HG02884 (cell line): ENCODE results near the gene ADAMTS2.
"Not testable (repeated sequence)": the region's sequence is repeated elsewhere in the genome, so short reads cannot be mapped to it uniquely, and the experiment has no call there.

ENCODE experiments used
- ATAC-seq: cut with Tn5 transposase; IDR thresholded peaks from one replicate; pipeline ENCODE4 v1.9.1; 2021; ENCODE audit warnings: mild to moderate bottlenecking, moderate library complexity; ENCODE audit not compliant: unreplicated experiment

ADAMTS2 gene

DNA sequence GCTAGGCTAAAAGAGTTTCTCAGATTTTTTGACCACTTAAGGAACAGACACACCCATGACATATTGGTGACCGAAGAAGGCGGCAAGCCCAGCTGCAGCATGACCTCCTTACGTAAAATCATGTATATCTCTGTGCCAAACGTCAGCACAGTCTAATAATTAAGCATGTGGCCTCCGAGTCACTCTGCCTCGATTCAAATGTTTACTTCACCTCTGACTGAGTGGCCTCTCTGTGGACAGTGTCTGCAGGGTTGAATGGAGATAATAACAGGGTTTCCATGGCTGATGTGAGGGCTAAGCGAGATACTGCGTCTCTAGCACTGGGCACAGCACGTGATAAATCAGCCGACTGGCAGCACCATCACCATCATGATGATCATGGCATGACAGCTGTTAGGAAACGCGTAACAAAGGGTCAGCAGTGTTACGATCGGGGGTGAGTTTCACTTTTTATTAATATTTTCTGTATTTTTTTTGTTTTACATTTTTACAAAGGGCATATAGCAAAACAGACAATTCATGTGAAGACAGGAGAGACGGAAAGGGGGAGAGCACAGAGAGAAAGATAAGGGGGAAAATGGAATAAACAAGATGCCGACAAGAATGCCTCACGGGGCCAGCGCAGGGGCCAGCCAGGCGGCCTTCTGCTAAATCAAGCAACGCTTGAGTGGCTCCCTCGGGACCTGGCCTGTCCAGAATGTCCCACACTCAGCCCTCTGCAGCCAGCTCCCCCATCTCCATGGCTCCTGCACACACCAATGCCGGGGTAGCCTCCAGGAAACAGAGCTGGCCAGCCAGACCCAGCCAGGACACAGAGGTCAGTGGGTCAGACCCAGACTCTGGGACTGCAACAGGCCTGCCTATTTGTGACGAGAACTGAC lies 60.3 kb downstream of the ADAMTS2 start:
- no peak for ATAC-seq

DNA sequence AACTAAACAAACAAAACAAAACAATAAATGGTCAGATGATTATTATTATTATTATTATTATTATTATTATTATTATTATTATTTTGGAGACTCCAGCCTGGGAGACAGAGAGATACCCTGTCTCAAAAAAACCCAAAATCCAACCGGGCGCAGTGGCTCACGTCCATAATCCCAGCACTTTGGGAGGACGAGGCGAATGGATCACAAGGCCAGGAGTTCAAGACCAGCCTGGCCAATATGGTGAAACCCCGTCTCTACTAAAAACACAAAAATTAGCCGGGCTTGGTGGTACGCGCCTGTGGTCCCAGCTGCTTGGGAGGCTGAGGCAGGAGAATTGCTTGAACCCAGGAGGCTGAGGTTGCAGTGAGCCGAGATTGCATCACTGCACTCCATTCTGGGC lies 61.4 kb downstream of the ADAMTS2 start:
- ATAC-seq, result not testable (repeated sequence)

DNA sequence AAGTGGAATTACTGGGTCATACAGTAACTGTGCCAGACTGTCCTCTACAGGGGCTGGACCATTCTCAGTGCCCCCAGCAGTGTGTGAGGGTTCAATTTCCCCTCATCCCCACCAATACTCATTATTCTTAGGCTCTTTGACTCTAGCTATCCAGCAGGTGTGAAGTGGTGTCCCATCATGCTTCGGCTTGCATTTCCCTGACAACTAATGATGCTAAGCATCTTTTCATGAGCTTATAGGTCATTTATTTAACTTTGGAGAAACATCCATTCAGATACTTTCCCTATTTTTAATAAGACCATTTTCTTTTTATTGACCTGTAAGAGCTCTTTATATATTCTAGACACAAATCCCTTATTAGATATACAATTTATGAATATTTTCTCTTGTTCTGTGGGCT lies 63.6 kb downstream of the ADAMTS2 start:
- no peak for ATAC-seq

DNA sequence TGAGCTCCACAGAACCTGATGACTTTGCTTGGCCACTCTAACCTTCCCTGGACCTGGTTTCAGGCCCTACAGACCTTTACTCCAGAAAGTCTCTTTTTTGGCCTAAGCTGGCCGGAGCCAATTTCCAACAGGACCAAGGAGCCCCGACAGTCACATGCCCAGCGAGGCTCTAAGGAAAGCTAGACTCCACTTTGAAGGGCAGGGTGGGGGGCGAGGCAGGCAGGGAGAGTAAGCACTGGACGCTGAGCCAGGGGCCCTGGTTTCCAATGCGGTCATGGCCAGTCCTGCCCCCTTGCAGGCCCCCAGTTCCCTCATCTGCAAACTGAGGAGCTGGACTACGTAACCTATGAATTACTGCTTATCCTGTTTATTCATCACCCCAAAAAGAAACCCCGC lies 65.2 kb downstream of the ADAMTS2 start:
- ATAC-seq, result no peak

DNA sequence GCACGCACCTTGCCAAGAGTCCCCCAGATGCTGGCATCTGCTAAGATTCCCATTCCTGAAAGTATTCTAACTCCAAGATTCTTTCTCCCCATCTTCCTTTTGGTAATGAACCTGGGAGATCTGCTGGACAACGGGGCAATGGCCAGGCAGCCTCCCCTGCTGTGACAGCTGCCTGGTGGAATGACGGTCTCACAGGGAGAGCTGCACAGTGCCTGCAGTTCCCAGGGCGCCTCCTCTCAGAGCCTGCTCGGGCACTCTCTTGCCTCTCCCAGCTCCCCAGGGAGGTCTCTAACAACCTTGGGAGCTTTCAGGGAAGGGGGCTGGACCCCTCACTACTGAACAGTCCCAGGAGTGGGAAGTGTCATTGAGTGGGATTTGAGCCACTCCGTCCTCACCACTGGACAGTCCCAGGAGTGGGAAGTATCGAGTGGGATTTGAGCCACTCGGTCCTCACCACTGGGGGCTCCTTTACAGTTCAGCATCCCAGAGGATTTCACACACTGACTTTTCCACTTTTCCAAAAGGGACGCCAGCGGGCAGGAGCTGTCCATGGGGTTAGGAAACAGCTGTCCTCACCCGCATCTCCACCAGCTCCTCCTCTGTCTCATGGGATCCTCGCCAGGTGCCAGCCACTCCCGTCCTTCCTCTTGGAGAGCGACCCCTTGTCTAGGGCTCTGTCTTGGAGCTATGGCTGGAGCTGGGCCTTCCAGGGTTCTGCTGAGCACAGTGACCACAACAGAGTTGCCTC lies 65.7 kb downstream of the ADAMTS2 start:
- ATAC-seq, result no peak

DNA sequence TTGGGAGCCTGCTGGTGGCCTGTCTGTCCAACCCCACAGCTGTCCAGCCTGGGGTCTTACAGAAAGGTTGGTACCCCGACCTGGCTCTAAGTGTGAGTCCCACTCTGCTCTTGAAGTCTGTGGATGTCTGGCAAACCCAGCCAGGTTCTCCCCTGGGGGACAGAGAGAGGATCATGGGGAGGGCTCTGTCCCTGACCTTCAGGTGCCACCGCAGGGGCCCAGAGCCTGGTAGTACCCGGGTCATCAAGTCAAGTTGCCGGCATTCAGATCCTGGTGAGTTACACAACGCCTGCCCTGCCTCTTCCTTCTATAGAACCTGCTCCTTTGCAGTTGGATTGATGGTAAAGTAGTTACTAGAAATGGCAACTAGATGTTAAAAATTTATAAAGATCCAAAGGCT lies 66.7 kb downstream of the ADAMTS2 start:
- ATAC-seq, result no peak

DNA sequence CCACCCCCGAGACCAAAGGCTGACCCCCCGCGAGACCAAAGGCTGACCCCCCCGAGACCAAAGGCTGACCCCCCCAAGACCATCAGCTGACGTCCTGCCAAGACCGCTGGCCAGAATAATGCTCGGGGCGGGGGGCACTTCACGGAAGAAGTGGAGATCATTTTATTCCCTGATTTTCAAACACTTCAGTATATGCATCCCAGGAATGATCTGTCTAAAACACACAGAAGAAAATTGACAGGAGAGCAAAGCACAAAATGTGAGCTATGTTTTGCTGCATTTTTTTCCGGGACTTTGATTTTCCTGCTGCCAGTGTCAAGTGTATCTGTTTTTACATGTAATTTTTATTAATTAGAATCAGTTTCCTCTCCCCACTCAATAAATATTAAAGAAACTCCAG lies 67.1 kb downstream of the ADAMTS2 start:
- ATAC-seq, result no peak

DNA sequence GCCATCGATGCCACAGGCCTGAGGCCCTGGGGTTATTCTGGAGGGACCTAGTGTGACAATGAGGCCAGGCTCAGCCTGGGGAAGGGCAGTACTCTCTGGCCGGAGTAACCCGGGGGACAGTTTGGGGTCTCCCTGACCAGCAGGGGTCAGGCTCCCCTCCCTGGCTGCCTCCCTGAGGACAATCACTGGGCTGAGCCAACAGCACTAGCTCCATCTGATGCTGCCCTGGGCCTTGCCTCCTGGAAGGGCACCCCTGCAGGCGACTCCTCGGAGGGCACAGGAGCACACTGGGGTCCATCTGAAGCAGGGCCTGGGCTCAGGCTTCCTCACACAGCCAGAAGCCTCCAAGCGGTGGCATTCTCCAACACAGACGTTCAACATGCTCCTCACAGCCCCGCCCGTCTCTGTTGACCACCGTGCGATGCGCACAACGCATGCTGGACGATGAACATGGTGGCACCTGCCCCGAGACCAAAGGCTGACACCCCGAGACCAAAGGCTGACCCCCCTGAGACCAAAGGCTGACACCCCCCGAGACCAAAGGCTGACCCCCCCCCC lies 68.3 kb downstream of the ADAMTS2 start:
- ATAC-seq, result no peak

DNA sequence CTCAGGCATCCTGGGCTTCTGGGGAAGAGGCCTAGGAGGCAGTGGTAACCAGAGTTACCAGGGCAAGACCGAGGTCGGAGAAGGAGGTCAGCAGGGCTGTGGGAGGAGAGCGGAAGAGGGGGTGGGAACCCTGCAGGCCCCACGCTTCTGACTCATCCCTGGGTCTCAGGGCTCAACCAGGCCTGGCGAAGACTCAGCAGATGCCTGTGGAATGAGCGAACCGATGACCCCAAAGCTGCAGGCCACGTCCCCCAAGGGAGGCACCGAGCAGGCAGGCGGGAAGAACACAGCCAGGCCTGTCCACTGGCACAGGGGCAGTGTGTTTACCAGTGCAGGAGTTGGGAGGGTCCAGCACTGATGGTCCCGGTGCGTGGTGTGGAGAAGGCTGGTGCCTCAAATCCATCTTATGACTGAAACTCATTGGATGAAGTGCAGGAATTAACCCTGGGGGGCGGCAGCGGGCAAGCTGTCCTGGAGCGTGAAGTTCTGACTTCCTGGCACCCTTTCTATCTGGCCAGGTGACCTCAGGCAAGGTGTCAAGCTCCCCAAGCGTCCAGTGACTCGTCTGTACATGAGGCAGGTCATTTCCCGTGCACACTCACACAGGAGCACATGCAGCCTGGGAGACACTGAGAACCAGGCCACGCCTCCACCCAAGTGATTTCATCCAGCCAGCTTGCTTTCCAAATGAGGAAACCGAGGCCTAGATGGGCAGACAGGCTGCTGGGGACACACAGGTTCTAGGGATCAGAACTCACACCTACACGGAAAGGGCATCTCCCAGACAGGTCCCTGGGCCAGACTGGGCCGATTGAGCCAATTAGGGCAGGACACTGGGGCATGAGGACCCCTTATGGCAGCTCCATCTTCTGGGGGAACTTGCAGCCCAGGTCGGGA lies 69.1 kb downstream of the ADAMTS2 start:
- no peak for ATAC-seq

DNA sequence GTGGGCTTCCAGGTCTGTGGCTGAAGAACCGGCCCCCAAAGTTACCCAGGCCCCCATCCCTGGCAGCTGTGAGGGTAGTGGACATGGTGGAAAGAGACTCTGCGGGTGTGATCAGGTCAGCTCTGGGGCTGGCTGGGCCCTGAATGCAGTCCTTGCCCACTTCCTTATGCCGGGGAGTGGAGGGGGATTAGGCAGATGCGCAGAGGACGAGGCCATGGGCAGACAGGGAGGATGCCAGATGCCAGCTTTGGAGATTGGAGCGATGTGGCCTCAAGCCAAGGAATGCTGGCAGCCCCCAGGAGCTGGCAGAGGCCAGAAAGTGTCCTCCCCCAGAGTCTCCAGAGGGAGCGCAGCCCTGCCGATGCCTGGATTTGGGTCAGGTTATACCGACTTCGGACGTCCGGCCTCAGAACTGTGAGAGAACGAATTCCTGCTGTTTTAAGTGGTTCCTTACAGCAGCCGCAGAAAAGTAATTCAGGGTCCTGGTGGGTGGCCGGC lies 69.8 kb downstream of the ADAMTS2 start:
- no peak for ATAC-seq

DNA sequence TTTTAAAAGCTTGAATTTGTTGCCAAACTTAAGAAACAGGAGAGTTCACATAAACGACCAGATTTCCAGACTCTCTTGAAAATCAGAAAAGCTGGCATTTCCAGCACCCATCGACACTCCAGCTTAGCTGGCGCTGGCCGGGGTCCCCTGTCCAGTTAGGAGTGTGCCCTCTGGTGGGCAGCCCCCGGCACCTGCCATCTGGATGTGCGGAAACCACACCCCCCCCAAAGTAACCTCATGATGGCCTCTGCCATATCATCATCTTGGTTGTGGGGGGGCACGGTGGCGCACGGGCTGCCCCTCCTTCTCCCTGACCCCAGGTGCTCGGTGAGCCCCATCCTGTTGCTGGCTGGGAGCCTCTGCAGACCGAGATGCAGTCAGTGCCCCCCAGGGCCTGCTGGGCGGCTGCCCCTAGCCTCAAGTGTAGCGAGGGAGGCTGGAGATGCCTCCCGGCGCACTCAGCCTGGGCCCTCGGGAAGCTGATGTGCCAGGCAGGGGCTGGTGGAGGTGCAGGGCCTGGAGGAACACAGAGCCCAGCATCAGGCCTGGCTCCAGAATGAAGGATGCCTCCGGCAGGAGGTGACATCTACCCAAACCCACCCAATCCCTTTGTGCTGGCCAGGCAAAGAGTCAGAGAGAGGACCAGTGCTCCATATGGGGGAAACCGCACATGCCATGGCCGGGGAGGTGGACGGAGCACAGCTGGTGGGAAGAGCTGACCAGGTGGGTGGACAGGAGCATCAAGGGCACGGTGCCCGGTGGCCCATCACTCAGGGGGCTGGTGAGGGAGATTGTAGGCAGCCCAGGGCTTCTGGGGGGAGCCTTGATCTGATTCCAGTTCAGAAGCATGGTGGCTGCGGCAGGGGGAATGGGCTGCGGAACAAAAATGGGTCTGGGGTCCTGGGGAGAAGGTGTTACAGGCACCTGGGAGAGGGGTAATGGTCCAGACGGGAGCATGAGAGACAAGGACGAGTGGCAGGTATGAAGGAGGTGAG lies 70.6 kb downstream of the ADAMTS2 start:
- no peak for ATAC-seq

DNA sequence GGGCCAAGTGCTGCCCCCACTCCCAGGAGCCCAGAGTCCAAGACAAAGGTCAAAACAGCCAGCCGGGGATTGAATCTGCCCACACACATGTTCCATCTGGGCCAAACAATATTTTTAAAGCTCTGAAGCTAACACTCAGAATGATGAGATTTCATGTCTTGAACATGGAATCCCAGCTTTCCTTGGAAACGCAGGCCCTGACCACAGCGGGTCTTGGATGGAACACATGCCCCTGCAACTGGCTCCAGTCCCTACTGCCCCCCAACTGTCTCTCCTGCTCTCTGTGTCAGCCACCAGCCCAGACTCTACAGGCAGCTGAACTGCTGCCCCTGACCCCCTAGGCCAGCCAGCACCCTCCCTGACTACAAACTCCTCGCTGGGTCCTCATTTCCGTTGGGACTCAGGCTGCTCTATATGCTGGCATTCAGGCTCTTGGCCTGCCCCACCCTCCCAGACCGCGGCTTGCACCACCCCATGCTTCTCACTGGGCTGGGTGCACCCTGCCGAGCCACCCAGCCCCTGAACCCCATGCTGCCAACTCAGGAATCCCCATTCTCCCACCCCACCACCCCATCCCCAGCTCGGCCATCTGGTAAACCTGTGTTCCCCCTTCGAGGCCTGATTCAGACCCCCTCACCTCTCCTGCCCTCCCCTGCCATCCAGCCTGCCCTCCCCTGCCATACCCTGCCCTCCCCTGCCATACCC lies 71.7 kb downstream of the ADAMTS2 start:
- no peak for ATAC-seq

DNA sequence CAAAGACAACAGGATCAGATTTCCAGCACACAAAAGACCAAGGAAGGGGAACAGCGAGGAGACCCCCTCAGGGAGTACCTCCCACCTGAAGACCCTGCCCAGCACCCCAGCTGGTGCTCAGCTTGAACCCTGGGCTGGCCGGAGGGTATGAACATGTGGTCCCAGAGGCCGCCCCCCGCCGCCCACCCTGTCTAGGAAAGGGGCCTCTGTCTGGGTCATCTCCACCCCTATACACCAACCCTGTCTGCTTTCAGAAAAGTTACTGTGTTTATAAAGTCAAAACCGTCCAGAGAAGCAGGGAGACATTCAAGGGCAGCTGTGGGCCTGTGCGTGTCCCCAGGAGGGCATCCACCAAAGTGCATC lies 72.2 kb downstream of the ADAMTS2 start:
- ATAC-seq, result no peak

DNA sequence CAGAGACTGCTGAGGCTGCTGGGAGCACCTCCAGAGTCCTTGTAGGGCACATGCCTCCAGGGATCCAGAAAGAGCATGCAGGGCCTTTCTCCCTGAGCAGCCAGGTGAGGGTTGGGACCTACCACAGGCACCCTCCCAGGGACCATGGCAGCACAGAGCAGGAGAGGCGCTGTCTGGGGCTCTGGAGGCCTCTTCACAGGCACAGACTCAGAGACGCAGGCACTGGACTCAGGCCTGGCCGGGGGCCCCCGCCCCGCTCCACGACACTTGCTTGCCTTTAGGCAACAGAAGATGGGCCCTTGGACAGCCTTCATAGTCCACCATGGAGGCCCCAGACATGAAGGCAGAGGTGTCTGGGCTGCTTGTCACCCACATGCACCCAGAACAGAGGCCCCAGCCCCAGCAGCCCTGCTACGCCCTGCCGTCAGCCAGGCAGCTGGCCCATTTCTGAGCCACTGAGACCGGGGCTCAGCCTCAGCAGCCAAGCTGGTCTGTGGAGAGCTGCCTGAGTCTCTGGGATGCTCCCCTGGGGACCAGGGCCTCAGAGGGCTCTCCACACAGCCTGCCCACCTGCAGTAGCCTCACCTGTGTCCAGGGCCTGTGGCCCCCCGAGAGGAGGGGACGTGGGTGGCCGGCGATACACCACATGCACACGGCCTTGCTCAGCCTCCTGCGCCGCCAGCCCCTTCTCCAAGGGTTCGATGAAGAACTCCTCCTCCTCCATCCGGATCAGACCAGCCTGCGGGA lies 72.8 kb downstream of the ADAMTS2 start:
- ATAC-seq, result no peak

DNA sequence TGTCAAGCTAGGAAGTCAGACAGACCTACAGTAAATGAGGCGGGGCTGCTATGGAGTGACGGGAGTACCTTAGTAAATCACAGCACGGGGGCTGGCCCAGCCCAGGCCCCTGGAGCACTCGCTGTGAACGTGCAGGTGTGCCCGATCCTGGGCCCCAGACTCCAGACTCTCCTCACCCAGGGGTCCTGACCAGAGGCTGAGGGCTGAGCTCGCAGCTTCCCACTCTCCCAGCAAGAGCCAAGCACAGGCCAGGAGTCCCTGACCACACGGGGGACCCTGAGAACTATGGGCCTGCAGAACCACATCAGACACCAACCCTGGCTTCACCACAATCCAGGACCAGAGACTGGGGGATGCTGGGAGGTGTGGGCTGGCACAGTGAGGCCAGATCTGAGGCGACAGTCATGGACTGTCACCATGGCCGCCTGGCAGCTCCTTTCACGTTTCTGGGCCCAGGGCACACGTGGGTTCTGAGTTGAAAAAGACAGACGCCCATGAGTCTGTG lies 73.4 kb downstream of the ADAMTS2 start:
- no peak for ATAC-seq

DNA sequence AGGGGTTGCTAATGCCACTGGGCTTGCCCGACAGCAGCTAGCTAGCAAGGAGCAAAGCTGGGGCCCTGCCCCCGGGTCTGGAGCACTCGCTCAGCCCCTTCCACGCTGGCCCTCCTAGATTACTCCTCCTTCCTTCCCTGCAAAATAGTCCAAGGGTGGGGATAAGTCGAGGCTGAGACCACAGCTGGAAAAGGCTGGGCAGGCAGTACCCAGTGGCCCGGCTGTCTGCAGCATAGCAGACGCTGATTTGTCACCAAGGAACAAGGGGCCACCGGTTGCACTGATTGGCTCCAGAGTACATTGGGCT lies 73.9 kb downstream of the ADAMTS2 start:
- ATAC-seq, result no peak

DNA sequence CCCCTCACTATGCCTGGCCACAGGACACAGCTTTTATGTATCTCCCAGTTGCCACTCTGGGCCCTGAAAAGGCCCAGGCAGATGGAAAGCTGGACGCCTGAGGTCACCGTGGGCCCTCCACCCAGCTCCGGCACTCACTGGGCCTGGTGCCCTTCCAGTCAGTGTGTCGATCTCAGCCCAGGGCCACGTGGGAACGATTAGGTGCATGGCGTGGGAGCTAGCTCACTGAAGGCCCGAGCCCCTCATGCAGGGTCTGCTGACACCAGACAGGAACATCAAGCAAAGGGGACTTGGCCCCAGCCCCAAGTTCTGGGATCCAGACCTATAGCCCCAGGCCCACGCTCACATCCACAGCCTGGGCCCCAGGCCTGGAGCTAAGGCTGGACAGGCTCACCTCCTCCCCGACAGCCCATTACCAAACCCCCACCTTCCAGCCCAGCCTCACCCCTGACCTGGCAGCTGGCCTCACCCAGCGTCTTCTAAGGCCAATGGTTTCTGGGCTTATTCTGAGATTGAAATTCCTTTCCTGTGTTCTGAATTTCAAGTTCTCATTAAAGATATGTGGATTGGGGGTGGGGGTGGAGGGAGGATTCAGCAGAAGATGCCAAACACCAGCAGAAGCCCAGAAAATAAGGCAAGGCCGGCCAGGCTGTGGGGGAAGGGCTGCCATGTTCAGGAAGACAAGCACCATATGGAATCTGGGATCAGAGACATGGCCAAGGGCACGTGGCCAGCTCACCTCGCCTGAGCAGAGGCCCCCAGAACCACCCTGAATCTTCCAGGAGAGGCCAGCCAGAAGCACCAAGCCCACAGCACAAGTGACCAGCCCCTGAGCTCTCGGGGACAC lies 74.5 kb downstream of the ADAMTS2 start:
- ATAC-seq, result no peak
